ENCODE results near the gene RELA. TPM values are rescaled to one million over a fixed set of nuclear protein-coding genes. Genes with fewer than 3 reads are reported as not detected.

The RELA gene
- total RNA-seq, 1 experiment from 2014 or later: 76.4 TPM

DNA sequence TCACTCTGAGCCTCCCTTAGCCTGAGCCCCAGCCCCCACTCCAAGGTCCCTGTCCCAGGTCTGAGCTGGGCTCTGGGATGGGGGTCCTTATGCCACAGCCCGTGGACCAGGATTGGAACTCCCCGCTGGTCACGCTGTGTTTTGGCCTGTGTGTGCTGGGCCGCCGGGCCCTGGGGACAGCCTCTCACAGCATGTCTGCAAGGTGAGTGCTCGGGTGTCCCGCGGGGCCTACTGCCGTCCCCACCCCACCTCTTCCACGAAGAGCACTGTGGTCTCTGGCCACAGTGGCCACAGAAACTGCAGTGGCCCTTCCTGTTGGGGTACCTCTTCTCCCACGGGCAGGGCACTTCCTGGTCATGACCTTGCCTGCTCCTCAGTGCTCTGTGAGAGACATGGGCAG is 28.3 kb downstream of the RELA start:
- H3K4me1 Mint-ChIP-seq (ENCODE audit: low read depth, unreplicated experiment): peaks cover 18% of the 10 kb centered on the region
- no peaks in the 10 kb centered on the region for H3K27me3 Mint-ChIP-seq (ENCODE audit: unreplicated experiment)
- no peaks in the 10 kb centered on the region for H3K9me3 Mint-ChIP-seq (ENCODE audit: low read depth, unreplicated experiment)
- TF ChIP-seq, protein P1, sequence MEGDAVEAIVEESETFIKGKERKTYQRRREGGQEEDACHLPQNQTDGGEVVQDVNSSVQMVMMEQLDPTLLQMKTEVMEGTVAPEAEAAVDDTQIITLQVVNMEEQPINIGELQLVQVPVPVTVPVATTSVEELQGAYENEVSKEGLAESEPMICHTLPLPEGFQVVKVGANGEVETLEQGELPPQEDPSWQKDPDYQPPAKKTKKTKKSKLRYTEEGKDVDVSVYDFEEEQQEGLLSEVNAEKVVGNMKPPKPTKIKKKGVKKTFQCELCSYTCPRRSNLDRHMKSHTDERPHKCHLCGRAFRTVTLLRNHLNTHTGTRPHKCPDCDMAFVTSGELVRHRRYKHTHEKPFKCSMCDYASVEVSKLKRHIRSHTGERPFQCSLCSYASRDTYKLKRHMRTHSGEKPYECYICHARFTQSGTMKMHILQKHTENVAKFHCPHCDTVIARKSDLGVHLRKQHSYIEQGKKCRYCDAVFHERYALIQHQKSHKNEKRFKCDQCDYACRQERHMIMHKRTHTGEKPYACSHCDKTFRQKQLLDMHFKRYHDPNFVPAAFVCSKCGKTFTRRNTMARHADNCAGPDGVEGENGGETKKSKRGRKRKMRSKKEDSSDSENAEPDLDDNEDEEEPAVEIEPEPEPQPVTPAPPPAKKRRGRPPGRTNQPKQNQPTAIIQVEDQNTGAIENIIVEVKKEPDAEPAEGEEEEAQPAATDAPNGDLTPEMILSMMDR (IDR thresholded peaks at IDR 0.05; ENCODE audit: unreplicated experiment): no peak
- no peak for DNase-seq
- H3K27ac Mint-ChIP-seq (ENCODE audit: unreplicated experiment): no peak overlapping the region
- CTCF ChIA-PET: no interaction called here
- peaks cover 65% of the 10 kb centered on the region for H3K36me3 Mint-ChIP-seq (ENCODE audit: insufficient read depth, unreplicated experiment)
- intact Hi-C loops (cut with micrococcal nuclease; ENCODE audit: unreplicated experiment): no loop called here
- H3K4me3 Mint-ChIP-seq (ENCODE audit: low read depth, unreplicated experiment): no peak overlapping the region
- BruUV-seq (replicated peaks): no TSS peak

DNA sequence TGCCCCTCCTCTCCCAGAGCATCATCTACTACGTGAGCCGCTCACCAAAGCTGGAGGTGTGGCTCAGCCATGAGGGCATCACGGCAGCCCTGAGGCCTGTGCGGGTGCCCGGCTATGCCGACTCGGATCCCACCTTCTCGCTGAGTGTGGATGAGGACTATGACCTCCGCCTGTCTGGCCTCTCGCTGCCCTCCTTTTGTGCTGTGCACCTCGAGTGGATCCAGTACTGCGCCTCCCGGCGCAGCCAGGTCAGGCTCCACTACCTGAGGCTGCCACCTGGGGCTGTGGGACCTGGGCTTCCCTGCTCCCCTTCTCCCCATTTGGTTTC is 28.6 kb downstream of the RELA start:
- CTCF ChIA-PET: no interaction called here
- Mint-ChIP-seq H3K27me3 (ENCODE audit: unreplicated experiment) (no peaks in the 10 kb centered on the region), H3K36me3 (ENCODE audit: insufficient read depth, unreplicated experiment) (peaks cover 68% of the 10 kb centered on the region), H3K4me3 (ENCODE audit: low read depth, unreplicated experiment) (no peak overlapping the region), H3K27ac (ENCODE audit: unreplicated experiment) (no peak overlapping the region), H3K9me3 (ENCODE audit: low read depth, unreplicated experiment) (no peaks in the 10 kb centered on the region), H3K4me1 (ENCODE audit: low read depth, unreplicated experiment) (peaks cover 17% of the 10 kb centered on the region)
- intact Hi-C loops (cut with micrococcal nuclease; ENCODE audit: unreplicated experiment): no loop called here
- no TSS peak for BruUV-seq (replicated peaks)
- TF ChIP-seq, protein P1 (IDR thresholded peaks at IDR 0.05; ENCODE audit: unreplicated experiment): no peak
- DNase-seq: no peak

DNA sequence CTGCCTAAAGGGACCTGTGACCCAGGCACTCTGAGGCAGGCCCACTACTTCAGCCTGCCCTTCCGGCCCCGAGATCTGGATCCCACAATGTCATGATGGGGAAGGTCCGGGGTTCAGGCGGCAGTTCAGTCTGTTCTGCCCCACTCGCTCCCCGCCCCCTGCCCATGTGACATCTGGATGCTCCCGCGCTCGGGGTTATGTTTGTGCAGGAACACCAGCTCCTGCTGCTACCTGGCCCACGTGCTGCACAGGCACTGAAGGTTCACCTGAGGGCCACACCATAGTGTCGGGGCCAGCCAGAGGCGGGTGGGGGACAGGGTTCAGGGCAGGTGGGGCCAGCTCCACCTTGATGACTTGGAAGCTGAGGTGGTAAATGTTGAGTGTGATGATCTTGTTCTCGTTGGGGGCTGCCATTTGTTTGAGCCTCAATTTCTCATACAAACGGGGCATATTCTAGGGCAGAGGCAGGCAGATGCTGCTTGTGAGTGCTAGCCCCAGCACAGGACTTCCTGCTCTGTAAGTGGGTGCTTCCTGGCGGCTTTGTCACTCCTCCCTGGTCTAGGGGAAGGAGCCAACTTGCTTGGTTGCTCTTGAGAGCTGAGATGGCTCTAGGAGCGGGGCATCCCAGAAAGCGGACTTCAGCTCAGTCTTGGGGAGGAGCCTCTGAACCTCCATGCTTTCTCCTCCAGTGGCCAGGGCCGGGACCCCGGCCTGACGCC is 29.2 kb downstream of the RELA start:
- TF ChIP-seq, protein P1 (IDR thresholded peaks at IDR 0.05; ENCODE audit: unreplicated experiment): no peak
- CTCF ChIA-PET: no interaction called here
- BruUV-seq (replicated peaks): no TSS peak
- intact Hi-C loops (cut with micrococcal nuclease; ENCODE audit: unreplicated experiment): no loop called here
- H3K4me3 Mint-ChIP-seq (ENCODE audit: low read depth, unreplicated experiment): no peak overlapping the region
- H3K27ac Mint-ChIP-seq (ENCODE audit: unreplicated experiment): no peak overlapping the region
- H3K9me3 Mint-ChIP-seq (ENCODE audit: low read depth, unreplicated experiment): no peaks in the 10 kb centered on the region
- no peaks in the 10 kb centered on the region for H3K27me3 Mint-ChIP-seq (ENCODE audit: unreplicated experiment)
- peaks cover 66% of the 10 kb centered on the region for H3K36me3 Mint-ChIP-seq (ENCODE audit: insufficient read depth, unreplicated experiment)
- no peak for DNase-seq
- peaks cover 11% of the 10 kb centered on the region for H3K4me1 Mint-ChIP-seq (ENCODE audit: low read depth, unreplicated experiment)

DNA sequence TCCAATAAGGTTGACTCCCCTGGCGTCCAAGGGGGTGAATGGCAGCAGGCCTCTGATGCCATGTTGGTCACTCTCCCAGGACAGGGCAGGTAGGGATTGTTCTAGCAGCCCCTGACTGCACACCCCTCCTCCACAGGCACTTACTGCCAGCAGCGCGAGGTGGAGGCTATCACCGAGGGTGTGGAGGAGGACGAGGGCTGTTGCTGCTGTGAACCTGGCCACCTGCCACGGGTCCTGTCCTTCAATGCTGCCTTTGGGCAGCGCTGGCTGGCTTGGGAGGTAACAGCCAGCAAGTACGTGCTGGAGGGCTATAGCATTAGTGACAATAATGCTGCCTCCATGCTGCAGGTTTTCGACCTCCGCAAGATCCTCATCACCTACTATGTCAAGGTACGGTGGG is 32.5 kb downstream of the RELA start:
- H3K4me1 Mint-ChIP-seq (ENCODE audit: low read depth, unreplicated experiment): no peaks in the 10 kb centered on the region
- peaks cover 51% of the 10 kb centered on the region for H3K36me3 Mint-ChIP-seq (ENCODE audit: insufficient read depth, unreplicated experiment)
- TF ChIP-seq, protein P1 (IDR thresholded peaks at IDR 0.05; ENCODE audit: unreplicated experiment): no peak
- DNase-seq: no peak
- H3K9me3 Mint-ChIP-seq (ENCODE audit: low read depth, unreplicated experiment): no peaks in the 10 kb centered on the region
- CTCF ChIA-PET: interaction anchor here (0.6 kb wide), 1 partner anchor 59 kb away, joined by 4 read pairs; no protein-coding TSS in a partner anchor
- intact Hi-C loops (cut with micrococcal nuclease; ENCODE audit: unreplicated experiment): no loop called here
- no TSS peak for BruUV-seq (replicated peaks)
- no peaks in the 10 kb centered on the region for H3K27me3 Mint-ChIP-seq (ENCODE audit: unreplicated experiment)
- H3K4me3 Mint-ChIP-seq (ENCODE audit: low read depth, unreplicated experiment): no peak overlapping the region
- H3K27ac Mint-ChIP-seq (ENCODE audit: unreplicated experiment): no peak overlapping the region
